BE2C (cell line): ENCODE measurements around the gene DKK1.

Experiments
- DNase-seq: peaks from one replicate; pipeline ENCODE4 v3.0.0-alpha.2; 2020
- H3K27me3 ChIP-seq: fragments of 250-450 bp; sonication (Bioruptor Pico); 2 replicates; pipeline ENCODE4 v1.5.1; 2020; ENCODE audit warnings: mild to moderate bottlenecking
- H3K36me3 ChIP-seq: fragments of 250-450 bp; sonication (Bioruptor Pico); 2 replicates; pipeline ENCODE4 v1.5.1; 2020; ENCODE audit warnings: mild to moderate bottlenecking
- H3K4me1 ChIP-seq: fragments of 250-450 bp; sonication (Bioruptor Pico); 2 replicates; pipeline ENCODE4 v1.5.1; 2020
- H3K4me3 ChIP-seq: 2 replicates; pipeline ENCODE4 v1.5.1; 2011; ENCODE audit warnings: low read depth, low read length
- H3K9me3 ChIP-seq: fragments of 250-450 bp; sonication (Bioruptor Pico); 2 replicates; pipeline ENCODE4 v1.5.1; 2020
- CTCF ChIP-seq: IDR thresholded peaks from 2 replicates; pipeline ENCODE4 v1.5.1; 2012; ENCODE audit warnings: mild to moderate bottlenecking, low read depth, low read length

DKK1 gene

GRCh38 chr10:52332815-52333214 lies 18.7 kb downstream of the DKK1 start:
- Histone ChIP-seq H3K27me3 (no peaks in the 10 kb centered on the region), H3K4me1 (no peaks in the 10 kb centered on the region), H3K4me3 (no peak overlapping the region), H3K36me3 (no peaks in the 10 kb centered on the region), H3K9me3 (no peaks in the 10 kb centered on the region)
- no peak for TF ChIP-seq CTCF
- DNase-seq, result no peak

GRCh38 chr10:52334595-52334994 lies 20.5 kb downstream of the DKK1 start:
- H3K27me3 ChIP-seq, result no peaks in the 10 kb centered on the region
- H3K4me3 ChIP-seq, result no peak overlapping the region
- H3K4me1 ChIP-seq, result no peaks in the 10 kb centered on the region
- H3K36me3 ChIP-seq, result no peaks in the 10 kb centered on the region
- DNase-seq, result no peak
- no peak for TF ChIP-seq CTCF
- no peaks in the 10 kb centered on the region for H3K9me3 ChIP-seq

GRCh38 chr10:52335665-52336064 lies 21.6 kb downstream of the DKK1 start:
- H3K4me1 ChIP-seq, result no peaks in the 10 kb centered on the region
- no peak overlapping the region for H3K4me3 ChIP-seq
- H3K9me3 ChIP-seq, result no peaks in the 10 kb centered on the region
- no peak for TF ChIP-seq CTCF
- no peaks in the 10 kb centered on the region for H3K27me3 ChIP-seq
- no peaks in the 10 kb centered on the region for H3K36me3 ChIP-seq
- DNase-seq, result no peak

GRCh38 chr10:52337225-52337624 lies 23.1 kb downstream of the DKK1 start:
- H3K36me3 ChIP-seq, result no peaks in the 10 kb centered on the region
- H3K4me1 ChIP-seq, result no peaks in the 10 kb centered on the region
- no peaks in the 10 kb centered on the region for H3K9me3 ChIP-seq
- TF ChIP-seq CTCF, result no peak
- H3K27me3 ChIP-seq, result no peaks in the 10 kb centered on the region
- no peak overlapping the region for H3K4me3 ChIP-seq
- DNase-seq, result no peak

- Histone ChIP-seq H3K9me3 (no peaks in the 10 kb centered on the region), H3K4me3 (no peak overlapping the region), H3K4me1 (no peaks in the 10 kb centered on the region), H3K36me3 (no peaks in the 10 kb centered on the region), H3K27me3 (no peaks in the 10 kb centered on the region)
- DNase-seq, result no peak
- TF ChIP-seq CTCF, result no peak
Measured at GRCh38 chr10:52343439-52343838, 29.4 kb downstream of the DKK1 start.

GRCh38 chr10:52346394-52347326 lies 32.6 kb downstream of the DKK1 start:
- Histone ChIP-seq H3K4me1 (no peaks in the 10 kb centered on the region), H3K36me3 (no peaks in the 10 kb centered on the region), H3K9me3 (no peaks in the 10 kb centered on the region), H3K4me3 (no peak overlapping the region), H3K27me3 (no peaks in the 10 kb centered on the region)
- DNase-seq, result no peak
- TF ChIP-seq CTCF, result no peak
